Measurements from ENCODE around the gene TTLL9.

TTLL9 gene

GRCh38 chr20:31943052-31943471, 72.6 kb downstream of the TTLL9 start:
- TF ChIP-seq ZFX (IDR thresholded peaks at IDR 0.05) (no peak), CTCF (conservative IDR thresholded peaks at IDR 0.05) (no peak)
- H3K27ac ChIP-seq, result peak overlapping the region; percentile 97

- peak overlapping the region; percentile 97 for H3K27ac ChIP-seq
- TF ChIP-seq CTCF (conservative IDR thresholded peaks at IDR 0.05) (no peak), ZFX (IDR thresholded peaks at IDR 0.05) (no peak)
Observed at GRCh38 chr20:31945319-31945718, 74.9 kb downstream of the TTLL9 start.

DNA sequence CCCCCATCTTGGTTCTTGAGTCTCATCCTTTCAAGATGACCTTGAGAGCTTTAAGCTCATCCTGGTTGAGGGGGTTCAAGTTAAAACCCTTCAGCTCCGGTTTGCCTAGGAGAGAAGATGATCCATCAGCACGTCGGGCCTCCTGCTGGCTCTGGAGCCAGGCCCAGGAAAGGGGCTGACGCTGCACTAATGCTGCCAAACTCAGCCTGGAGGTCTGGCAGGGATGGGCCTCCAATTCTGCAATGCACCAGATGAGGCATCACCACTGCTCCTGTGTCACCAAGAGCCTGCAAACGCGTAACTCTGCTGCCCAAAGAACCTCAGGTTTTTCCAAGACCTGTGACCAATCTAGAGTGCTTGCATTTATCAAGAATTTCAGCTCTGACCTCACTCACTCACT, 75.4 kb downstream of the TTLL9 start:
- TF ChIP-seq ZFX (IDR thresholded peaks at IDR 0.05), result no peak
- TF ChIP-seq CTCF (conservative IDR thresholded peaks at IDR 0.05), result no peak
- peak overlapping the region; percentile 97 for H3K27ac ChIP-seq

DNA sequence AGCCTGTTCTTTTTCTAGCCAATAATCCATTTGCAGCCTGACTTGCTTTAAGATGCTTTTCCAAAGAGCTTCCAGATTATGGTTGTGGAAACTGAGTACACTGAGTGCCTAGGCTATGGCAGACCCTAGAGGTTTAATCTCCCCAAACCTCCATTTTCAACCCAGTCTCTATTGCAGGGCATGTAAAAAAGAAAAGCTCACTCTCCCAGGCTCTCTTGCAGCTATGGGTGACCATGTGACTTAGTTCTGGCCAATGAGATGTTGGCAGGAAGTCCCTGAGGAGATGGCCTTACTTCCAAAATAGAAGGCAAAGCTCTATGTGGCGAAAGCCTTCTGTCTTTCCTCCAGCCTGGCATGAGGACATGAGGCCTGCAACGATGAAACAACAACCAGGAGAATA, 77.6 kb downstream of the TTLL9 start:
- TF ChIP-seq ZFX (IDR thresholded peaks at IDR 0.05) (no peak), CTCF (conservative IDR thresholded peaks at IDR 0.05) (no peak)
- H3K27ac ChIP-seq, result no peak overlapping the region

DNA sequence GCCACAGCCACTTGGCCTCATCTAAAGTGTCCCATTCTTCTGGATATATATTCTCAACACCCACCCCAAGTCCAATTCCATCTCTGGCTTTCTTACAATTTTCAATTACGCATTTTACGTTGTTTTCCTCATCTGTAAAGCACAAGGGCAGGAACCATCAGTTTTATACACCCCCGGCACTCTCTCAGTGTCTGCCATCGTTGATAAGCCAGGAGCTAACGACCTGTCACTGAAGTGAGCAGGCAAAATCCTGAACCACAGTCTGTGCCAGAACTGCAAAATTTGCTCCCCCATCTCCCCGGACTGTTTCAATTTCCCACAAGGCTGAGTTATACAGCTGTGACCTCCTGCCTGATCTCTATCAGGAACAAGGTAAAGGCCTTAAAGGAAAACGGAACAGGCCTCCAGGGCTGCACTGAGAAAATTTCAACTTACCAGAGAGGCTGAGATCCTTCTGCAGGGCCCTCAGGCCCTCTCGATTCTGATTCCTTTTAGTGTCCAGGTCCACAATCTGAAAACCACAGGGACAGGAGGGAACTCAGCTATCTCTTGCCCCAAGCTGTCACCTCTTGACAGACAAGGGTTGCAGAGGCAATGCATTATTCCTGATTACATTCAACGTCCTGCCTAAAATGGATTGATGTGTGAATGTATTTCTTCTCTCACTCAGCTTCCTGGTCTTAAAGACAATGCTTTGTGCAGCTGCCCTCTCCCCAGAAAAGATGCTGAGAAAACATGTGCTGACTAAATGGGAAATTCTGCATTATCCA, 79.6 kb downstream of the TTLL9 start:
- no peak for TF ChIP-seq CTCF (conservative IDR thresholded peaks at IDR 0.05)
- TF ChIP-seq ZFX (IDR thresholded peaks at IDR 0.05), result no peak
- no peak overlapping the region; the same call in 1 of the 2 replicates for H3K27ac ChIP-seq

- TF ChIP-seq CTCF (conservative IDR thresholded peaks at IDR 0.05) (no peak), ZFX (IDR thresholded peaks at IDR 0.05) (no peak)
- peak overlapping the region; percentile 88 for H3K27ac ChIP-seq
Observed at GRCh38 chr20:31951203-31951529, 80.7 kb downstream of the TTLL9 start.

DNA sequence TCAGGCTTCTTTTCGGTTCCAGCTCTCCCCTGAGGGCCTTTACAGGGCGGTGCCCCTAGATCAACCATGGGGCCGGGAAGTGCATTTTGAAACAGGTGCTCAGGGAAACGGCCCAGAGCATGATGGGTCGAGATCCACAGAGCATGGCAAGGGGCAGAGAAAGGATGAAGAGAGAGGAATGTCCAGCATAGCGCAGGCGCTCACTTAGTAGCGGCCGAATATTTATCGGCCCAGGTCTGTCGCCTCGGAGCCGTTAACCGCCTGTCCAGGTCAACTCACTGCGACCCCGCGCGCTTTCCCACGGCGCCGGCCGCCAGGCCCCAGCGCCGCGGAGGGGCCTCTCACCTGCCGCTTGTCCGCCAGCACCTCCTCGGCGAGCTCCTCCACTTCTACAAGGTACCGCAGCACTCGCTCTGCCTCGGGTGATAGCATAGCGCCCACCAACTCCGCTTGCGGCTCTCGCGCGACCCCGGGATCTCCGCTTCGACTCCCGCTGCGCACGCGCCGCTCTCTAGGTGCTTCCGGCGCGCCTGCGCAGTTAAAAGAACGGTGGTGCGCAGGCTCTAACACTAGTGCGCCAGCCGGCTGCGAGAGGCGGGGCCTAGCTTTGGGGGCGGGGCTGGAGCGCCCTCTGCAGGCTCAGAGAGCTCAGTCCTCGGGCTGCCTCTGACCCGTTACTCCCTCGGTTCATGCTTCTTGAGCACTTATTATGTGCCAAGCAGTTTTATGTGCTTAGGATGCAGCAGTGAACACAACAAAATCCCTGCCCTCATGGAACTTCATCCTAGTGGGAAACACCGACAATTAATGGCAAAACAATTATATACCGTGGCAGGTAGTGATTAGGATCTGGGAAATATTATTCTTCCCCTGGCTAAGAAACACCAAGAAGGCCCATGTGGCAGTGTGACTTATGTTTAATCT, 81.4 kb downstream of the TTLL9 start, which contains the start of gene PDRG1:
PDRG1 (minus strand) TSS at position 517 of the 924 bp plus-strand sequence; CDS start at position 432, 85 bp downstream.
- TF ChIP-seq CTCF (conservative IDR thresholded peaks at IDR 0.05) (peak; percentile 99), ZFX (IDR thresholded peaks at IDR 0.05) (peak; percentile 91)
- peak within 1 kb of the TSS; percentile 88 for H3K27ac ChIP-seq
